Neural cell (in vitro differentiated cells): ENCODE measurements around the gene KCNK7.

Source experiments
- EP300 ChIP-seq: fragments of 450-650 bp; conservative IDR thresholded peaks from 2 replicates; pipeline ENCODE4 v1.6.1; 2014; ENCODE audit warnings: antibody characterized with exemption, mild to moderate bottlenecking, moderate library complexity; ENCODE audit not compliant: poor library complexity, severe bottlenecking
- TAF1 ChIP-seq: IDR thresholded peaks from 2 replicates; pipeline ENCODE4 v1.6.1; 2012; ENCODE audit warnings: low read depth

- TF ChIP-seq TAF1 (no peak), EP300 (no peak)
These were observed 32.0 kb downstream of the KCNK7 start for GRCh38 chr11:65563601-65564000.
